Renal cortex interstitium (tissue), 11 donors: ENCODE measurements around the gene CLDN15. TPM values are rescaled to one million over a fixed set of nuclear protein-coding genes. Genes with fewer than 3 reads are reported as not detected.

Source experiments
- DNase-seq, 11 donors: peaks; one replicate each; pipeline ENCODE4 v3.0.0-alpha.2; 2013; ENCODE audit warnings: low read depth in 9 of 11, low spot score in 4 of 11; ENCODE audit errors: extremely low read depth in 1 of 11
- polyA plus RNA-seq, 3 donors: library from polyadenylated mRNA; unstranded; fragments of 120-200 nt; gene quantifications; one replicate each; pipeline ENCODE4 v1.2.1, GENCODE V29; 2013; ENCODE audit not compliant: insufficient read length in 3 of 3

Gene CLDN15
- polyA plus RNA-seq, 3 donors: 8.2 to 19.5 (median 12.1) TPM

GRCh38 chr7:101251871-101252659, 14.5 kb upstream of the CLDN15 start:
- DNase-seq: peak; percentile 92 to 98 (median 97)

- DNase-seq: no peak
Observed at GRCh38 chr7:101250324-101250723, 12.7 kb upstream of the CLDN15 start.

GRCh38 chr7:101248276-101248675, 10.7 kb upstream of the CLDN15 start:
- DNase-seq: no peak

- no peak for DNase-seq
Observed at GRCh38 chr7:101245147-101245668, 7.6 kb upstream of the CLDN15 start.

GRCh38 chr7:101244375-101245146, 7.0 kb upstream of the CLDN15 start, which contains the start of gene FIS1:
Gene FIS1, minus strand, starts transcription at chr7:101245081. Its CDS starts 77 bp downstream, at chr7:101245004.
- peak; percentile 78 to 87 (median 85) for DNase-seq

- no peak for DNase-seq
Observed at GRCh38 chr7:101243646-101244374, 6.2 kb upstream of the CLDN15 start.

- no peak for DNase-seq
Observed at GRCh38 chr7:101241443-101242349, 4.1 kb upstream of the CLDN15 start.

- DNase-seq: no peak
Observed at GRCh38 chr7:101241015-101241363, 3.4 kb upstream of the CLDN15 start.

- no peak for DNase-seq
Observed at GRCh38 chr7:101240226-101241014, 2.8 kb upstream of the CLDN15 start.

GRCh38 chr7:101239951-101240220, 2.3 kb upstream of the CLDN15 start:
- no peak for DNase-seq

GRCh38 chr7:101239191-101239950, 1.8 kb upstream of the CLDN15 start:
- no peak for DNase-seq

- no peak for DNase-seq
Observed at GRCh38 chr7:101238226-101239182, 902 bp upstream of the CLDN15 start.

GRCh38 chr7:101236292-101236835, 1.2 kb downstream of the CLDN15 start:
- no peak for DNase-seq

GRCh38 chr7:101235522-101235921, 2.1 kb downstream of the CLDN15 start:
- DNase-seq: no peak

GRCh38 chr7:101235050-101235449, 2.6 kb downstream of the CLDN15 start:
- DNase-seq: no peak

GRCh38 chr7:101234636-101235035, 3.0 kb downstream of the CLDN15 start:
- DNase-seq: no peak
